Activated gamma-delta T cell treated with Interleukin-2 at 50 U/mL for 16 hours (primary cell): ENCODE measurements around the gene PHF24.
"Not testable (repeated sequence)": the region's sequence is repeated elsewhere in the genome, so short reads cannot be mapped to it uniquely, and the experiment has no call there.

ENCODE experiments used
- DNase-seq: peaks from one replicate; pipeline ENCODE4 v3.0.0-alpha.2; 2020

PHF24 gene

GRCh38 chr9:34957492-34958410 lies at the start of gene PHF24:
TSS of gene PHF24 (plus strand) at chr9:34958285. CDS start at chr9:34971299, 13,014 bp downstream.
- peak; percentile 14 for DNase-seq

DNA sequence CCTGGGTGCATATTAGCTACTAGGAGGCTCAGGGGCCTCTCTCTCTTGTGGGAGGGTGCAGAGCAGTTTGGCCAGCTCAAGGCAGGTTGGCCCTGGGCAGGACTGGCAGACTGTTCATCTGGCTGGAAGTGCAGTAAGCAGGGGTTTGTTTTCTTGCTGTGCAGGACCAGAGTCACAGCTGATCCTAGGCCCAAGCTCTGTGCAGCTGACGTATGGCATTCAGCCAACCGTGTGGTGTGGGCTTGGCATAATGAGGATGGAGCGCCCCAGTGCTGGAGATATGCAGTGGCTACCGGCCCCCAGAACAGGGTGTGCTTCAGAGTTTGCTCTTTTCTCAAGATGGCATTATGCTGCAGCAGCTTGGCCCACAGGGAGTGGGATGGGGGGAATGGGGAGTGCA lies 31.0 kb upstream of the PHF24 start:
- no peak for DNase-seq

- DNase-seq: no peak
These were observed 29.2 kb upstream of the PHF24 start for GRCh38 chr9:34928921-34929320.

DNA sequence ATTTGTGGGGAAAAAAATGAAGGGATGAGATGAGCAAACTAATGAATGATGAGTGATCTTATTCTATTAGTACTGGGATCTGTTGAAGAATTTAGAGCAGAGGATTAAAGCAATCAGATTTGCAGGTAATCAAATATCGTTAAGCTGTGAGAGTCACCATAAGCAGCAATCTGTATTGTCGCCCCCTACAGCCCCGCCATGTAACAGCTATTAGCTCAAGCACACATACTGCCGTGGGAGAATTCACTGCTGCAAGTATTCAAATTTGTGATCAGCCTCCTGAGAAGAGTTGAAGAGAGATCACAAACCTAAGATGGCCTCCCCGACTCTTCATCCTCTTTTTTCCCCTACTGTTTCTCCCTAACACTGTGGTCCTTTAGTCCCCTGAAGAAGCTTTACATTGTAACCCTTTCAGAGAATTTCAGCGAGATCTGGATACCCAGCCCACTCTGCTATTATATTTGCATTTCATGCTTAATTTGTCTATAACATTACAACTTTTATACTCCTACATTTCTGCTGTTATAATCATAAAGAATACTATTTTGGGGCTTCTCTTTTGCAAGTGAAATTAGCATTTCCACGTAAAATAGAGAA lies 28.5 kb upstream of the PHF24 start:
- no peak for DNase-seq

GRCh38 chr9:34939989-34940388 lies 18.1 kb upstream of the PHF24 start:
- not testable (repeated sequence) for DNase-seq

DNA sequence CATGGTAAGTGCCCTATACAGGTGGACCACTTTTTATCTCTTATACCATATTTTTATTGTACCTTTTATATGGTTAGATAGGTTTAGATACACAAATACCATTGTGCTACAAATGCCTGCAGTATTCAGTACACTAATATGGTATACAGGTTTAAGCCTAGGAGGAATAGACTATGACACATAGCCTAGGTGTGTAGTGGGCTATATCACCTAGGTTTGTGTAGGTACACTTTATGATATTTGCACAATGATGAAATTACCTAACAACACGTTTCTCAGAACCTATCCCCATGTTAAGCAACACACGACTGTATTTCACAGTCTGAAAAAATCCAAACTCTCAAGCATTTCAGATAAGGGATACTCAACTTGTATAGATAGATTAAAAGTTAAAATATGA lies 9.6 kb upstream of the PHF24 start:
- DNase-seq: no peak

- no peak for DNase-seq
These were observed 3.9 kb upstream of the PHF24 start for GRCh38 chr9:34954225-34954624.

DNA sequence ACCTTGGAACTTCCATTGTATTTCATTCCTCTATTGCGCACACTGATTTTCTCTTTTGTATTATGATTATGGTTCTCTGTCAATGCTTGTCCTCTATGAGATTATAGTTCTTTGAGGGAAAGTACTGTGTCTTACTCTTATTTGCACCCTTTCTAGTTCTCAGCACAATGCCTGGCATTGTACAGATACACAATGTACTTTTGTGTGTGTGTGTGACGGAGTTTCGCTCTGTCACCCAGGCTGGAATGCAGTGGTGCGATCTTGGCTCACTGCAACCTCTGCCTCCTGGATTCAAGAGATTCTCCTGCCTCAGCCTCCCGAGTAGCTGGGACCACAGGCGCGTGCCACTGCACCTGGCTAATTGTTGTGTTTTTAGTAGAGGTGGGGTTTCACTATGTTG lies 2.0 kb upstream of the PHF24 start:
- not testable (repeated sequence) for DNase-seq

DNA sequence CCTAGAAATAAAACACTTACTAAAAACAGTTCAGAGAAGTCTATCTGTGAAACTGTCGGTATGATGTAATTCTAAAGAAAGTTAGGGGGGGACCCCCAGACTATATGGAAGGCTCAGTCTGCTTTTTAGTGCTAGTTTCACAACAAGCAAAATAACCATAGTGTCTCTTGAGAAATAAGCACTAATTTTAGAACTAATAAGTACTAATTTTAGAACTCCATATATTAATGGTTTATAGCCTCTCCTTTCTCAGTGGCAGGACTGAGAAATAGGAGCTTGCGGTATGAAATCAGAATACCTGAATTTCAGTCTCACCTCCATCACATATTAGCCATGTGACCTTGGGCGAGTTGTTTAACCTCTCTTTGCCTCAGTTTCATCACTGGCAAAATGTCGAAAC lies 1.4 kb upstream of the PHF24 start:
- DNase-seq: no peak

- no peak for DNase-seq
These were observed 412 bp downstream of the PHF24 start for GRCh38 chr9:34958411-34958982.

DNA sequence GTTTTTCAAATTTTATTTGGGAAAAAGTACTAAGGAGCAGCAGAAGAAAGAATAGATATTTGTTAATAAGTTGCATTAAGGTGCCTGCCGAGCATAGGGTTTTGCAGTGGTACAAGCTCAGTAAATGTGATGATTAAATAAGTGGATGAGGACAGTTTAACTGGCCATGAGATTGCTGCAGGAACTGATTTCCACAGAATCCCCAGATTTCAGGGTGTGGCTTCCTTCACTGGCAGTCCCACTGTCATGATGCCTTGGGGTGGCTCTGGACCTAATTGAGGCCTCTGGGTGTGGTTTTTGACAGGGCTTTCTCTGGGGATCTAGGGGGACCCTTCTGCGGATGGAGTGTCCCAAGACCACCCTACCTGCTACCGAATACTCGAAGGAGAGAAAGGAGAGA lies 1.4 kb downstream of the PHF24 start:
- no peak for DNase-seq

GRCh38 chr9:34961574-34962490 lies 3.7 kb downstream of the PHF24 start:
- no peak for DNase-seq

DNA sequence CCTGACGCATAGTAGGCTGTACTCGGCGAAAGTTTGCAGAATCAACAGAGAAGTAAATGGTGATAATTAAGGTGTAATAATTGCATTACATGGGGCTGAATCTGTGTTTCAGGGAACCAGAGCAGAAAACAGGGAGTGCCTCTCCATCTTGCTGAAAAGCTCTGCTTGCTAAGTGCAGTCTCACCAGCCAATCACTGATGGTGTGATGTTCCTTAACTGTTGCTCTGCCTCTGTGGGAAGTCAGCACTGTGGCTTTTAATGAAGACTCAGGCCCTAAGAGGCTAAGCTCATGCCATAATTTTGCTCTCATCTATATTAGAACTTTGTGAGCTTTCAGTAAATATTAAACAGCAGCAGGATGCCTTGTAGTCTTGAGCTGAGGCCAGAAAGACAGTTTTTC lies 4.5 kb downstream of the PHF24 start:
- no peak for DNase-seq

DNA sequence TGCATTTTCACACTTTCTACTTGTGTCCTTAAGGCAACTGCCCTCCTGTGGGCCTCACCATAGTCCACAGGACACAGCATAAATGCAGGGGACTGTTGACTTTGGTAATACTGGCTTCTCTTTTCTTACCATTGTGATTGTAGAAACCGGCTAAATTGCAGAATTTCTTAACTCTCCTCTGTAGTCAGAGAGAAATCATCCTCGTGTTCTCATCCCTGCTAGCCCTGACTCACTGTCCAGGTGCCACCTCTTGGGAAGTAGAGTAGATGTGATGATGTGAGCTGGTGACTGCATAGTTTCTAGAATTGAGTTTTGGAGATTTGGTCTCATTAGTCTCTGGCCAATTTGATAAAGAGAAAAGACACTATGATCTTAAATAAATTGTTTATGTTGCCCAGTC lies 5.5 kb downstream of the PHF24 start:
- no peak for DNase-seq

DNA sequence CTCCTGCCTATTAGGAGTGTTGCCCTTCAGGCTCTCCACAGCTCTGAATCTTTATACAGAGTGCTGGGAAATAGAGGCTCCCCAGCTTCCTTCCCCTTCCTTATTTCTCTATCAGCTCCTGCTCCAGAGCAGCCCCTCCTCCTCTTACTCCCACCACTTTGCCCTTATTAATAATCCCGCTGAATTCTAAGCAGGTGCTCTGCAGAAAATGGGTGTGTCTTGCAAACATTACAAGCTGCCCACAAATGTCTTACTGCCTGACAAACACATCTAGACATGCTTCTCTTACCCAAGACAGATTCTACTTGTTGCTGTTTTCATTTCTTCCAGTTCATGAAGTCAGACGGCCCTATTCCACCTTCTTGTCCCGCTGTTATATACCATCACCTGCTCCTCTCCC lies 6.4 kb downstream of the PHF24 start:
- no peak for DNase-seq

GRCh38 chr9:34971146-34971811 lies 13.2 kb downstream of the PHF24 start:
- no peak for DNase-seq

DNA sequence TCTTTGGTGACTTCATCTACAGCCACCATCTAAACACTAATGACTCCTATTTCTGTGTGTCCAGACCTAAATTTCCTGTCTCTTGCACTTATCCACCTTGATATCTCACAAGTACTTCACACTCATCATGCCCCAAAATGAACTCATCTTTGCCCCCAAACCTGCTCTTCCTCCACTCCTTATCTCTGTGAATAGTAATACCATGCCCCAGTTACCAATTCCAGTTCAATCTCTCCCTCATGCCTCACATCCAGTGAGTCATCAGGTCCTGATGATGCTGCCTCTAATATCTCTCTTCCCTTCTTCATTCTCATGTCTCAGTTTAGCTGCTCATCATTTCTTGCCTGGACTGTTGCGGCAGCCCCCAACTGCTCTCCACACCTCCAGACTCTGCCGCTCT lies 16.6 kb downstream of the PHF24 start:
- no peak for DNase-seq

DNA sequence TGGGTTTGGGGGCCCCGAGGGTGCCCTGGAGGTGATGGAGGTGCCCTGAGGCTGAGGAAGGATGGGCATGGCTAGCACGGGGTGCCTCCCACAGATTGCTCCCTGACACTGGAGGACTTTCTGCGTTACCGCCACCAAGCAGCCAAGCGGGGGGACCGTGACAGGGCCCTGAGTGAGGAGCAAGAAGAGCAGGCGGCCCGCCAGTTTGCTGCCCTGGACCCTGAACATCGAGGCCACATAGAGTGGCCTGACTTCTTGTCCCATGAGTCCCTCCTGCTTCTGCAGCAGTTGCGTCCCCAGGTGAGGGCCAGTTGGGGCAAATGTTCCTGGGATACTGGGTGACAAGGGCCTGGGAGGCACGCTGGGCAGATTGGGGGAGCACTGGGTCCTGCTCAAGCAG lies 18.4 kb downstream of the PHF24 start:
- no peak for DNase-seq

DNA sequence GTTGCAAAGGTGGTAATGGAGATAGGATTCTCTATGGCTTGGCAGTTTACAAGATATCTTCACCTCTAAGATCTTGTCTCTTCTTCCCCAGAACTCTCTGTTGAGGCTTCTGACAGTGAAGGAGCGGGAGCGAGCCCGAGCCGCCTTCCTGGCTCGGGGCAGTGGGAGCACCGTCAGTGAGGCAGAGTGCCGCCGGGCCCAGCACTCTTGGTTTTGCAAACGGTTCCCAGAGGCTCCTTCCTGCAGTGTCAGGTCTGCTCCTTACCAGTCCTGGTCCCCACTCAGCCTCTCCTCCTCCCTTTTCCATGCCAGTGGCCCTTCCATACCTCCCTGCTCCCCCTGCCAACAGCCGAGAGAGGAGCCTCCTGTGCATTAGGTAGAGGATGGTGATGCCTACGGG lies 18.9 kb downstream of the PHF24 start:
- DNase-seq: no peak

GRCh38 chr9:34980181-34980761 lies 22.2 kb downstream of the PHF24 start:
- DNase-seq: no peak

DNA sequence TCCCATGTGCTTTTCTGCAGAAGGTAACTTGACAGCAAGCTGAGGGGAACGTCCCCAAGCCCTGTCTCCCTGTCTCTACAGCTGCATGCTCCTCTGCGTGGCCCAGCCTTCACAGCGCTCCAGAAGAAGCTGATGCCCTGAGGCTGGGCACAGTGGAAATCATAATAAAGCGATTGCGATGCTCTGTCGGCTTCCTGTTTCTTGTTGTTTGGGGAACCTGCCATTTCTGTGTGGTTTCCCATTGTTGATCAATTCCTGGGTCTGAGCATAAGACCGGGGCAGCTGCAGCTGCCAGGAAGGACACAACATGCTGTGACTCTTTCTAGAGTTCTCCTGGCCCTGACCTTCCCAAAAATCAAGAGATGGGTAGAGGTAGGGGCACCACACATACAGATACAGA lies 24.3 kb downstream of the PHF24 start:
- no peak for DNase-seq

- DNase-seq: no peak
These were observed 25.1 kb downstream of the PHF24 start for GRCh38 chr9:34983209-34983608.
